ENCODE results near the gene PDE8A. TPM values are rescaled to one million over a fixed set of nuclear protein-coding genes. Genes with fewer than 3 reads are reported as not detected.

PDE8A gene
- total RNA-seq, 2 experiments from 2014 or later: 28.3 to 32.3 TPM

GRCh38 chr15:85034276-85034675, 52.6 kb downstream of the PDE8A start:
- intact Hi-C loops (cut with micrococcal nuclease; ENCODE audit: unreplicated experiment): no loop called here

DNA sequence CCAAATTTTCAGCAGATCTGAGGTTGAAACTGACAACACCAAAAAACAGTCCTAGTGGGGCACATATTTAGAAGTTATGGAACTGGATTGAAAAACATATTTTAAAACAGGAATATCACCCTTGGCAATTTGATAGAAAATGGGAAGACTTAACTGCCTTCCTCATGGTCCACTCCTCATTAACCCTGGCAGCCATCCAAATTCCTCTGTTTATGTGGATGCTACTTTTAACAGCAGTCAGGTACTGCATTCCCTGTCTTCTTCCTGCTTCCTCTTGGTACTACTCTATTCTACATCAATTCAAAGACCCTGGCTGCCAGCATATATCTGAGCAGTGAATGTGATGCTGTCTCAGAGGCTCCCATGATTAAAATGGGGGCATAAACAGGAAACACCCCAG, 54.3 kb downstream of the PDE8A start:
- no peaks in the 10 kb centered on the region for H3K9me3 ChIP-seq (ENCODE audit: low read length)
- H3K36me3 ChIP-seq (ENCODE audit: insufficient read depth, low read length): no peaks in the 10 kb centered on the region
- intact Hi-C loops (cut with micrococcal nuclease; ENCODE audit: unreplicated experiment): no loop called here
- H3K4me2 ChIP-seq (ENCODE audit: low read length): no peak overlapping the region
- ChIA-PET CTCF (ENCODE audit: unreplicated experiment) (no interaction called here), POLR2A (no interaction called here)
- no peaks in the 10 kb centered on the region for H3K4me1 ChIP-seq (ENCODE audit: insufficient read depth, low read length, poor library complexity, severe bottlenecking)
- H3K79me2 ChIP-seq (ENCODE audit: insufficient read depth, low read depth, low read length): no peaks in the 10 kb centered on the region
- BruUV-seq (replicated peaks): no TSS peak
- no peak overlapping the region for H2AFZ ChIP-seq (ENCODE audit: low read length)
- H3K4me3 ChIP-seq (ENCODE audit: low read depth, low read length, poor library complexity, severe bottlenecking): no peak overlapping the region
- H3K27ac ChIP-seq (ENCODE audit: low read depth, low read length, poor library complexity, severe bottlenecking): no peak overlapping the region
- TF ChIP-seq CTCF (conservative IDR thresholded peaks at IDR 0.05; ENCODE audit: low read length) (no peak), EZH2phosphoT487 (IDR thresholded peaks at IDR 0.05; ENCODE audit: borderline replicate concordance, low read depth, low read length) (no peak)
- H3K9me2 ChIP-seq (ENCODE audit: insufficient read depth, low read length): no peaks in the 10 kb centered on the region
- H4K20me1 ChIP-seq (ENCODE audit: insufficient read depth, low read length): no peaks in the 10 kb centered on the region
- no peak for DNase-seq (ENCODE audit: low spot score)

More at GRCh38 chr15:85034276-85034675, 52.6 kb downstream of the PDE8A start:
- POLR2A ChIA-PET: no interaction called here
- Histone ChIP-seq H3K4me2 (ENCODE audit: low read length) (no peak overlapping the region), H3K9me2 (ENCODE audit: insufficient read depth, low read length) (no peaks in the 10 kb centered on the region), H3K9me3 (ENCODE audit: low read length) (no peaks in the 10 kb centered on the region), H3K4me1 (ENCODE audit: insufficient read depth, low read length, poor library complexity, severe bottlenecking) (no peaks in the 10 kb centered on the region), H3K36me3 (ENCODE audit: insufficient read depth, low read length) (no peaks in the 10 kb centered on the region), H4K20me1 (ENCODE audit: insufficient read depth, low read length) (no peaks in the 10 kb centered on the region), H3K27ac (ENCODE audit: low read depth, low read length, poor library complexity, severe bottlenecking) (no peak overlapping the region), H2AFZ (ENCODE audit: low read length) (no peak overlapping the region), H3K79me2 (ENCODE audit: insufficient read depth, low read depth, low read length) (no peaks in the 10 kb centered on the region), H3K4me3 (ENCODE audit: low read depth, low read length, poor library complexity, severe bottlenecking) (no peak overlapping the region)
- no TSS peak for BruUV-seq (replicated peaks)
- no peak for TF ChIP-seq EZH2phosphoT487 (IDR thresholded peaks at IDR 0.05; ENCODE audit: borderline replicate concordance, low read depth, low read length)
- TF ChIP-seq CTCF (conservative IDR thresholded peaks at IDR 0.05; ENCODE audit: low read length): no peak
- no peak for DNase-seq (ENCODE audit: low spot score)
- CTCF ChIA-PET (ENCODE audit: unreplicated experiment): interaction anchor here (0.5 kb wide), 1 partner anchor 249 kb away, joined by 3 read pairs; no protein-coding TSS in a partner anchor

DNA sequence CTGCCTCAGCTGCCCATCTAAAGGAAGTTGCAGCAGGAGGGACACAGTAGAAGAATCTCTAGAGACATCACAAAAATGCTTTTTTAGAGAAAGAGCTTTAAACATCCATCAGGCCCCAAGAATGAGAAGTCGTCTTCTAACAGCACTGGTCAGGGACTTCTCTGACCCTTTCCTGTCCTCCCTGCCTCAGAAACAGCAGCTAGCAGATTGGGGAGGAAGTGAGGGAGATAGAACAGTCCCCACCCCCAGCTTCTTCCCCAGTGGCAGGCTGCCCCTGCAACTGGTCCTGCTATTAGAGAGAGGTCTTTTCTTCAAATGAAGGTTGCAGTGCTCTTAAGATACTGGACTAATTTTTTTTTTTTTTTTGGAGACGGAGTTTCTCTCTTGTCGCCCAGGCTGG, 55.1 kb downstream of the PDE8A start:
- Histone ChIP-seq H3K4me1 (ENCODE audit: insufficient read depth, low read length, poor library complexity, severe bottlenecking) (no peaks in the 10 kb centered on the region), H3K4me3 (ENCODE audit: low read depth, low read length, poor library complexity, severe bottlenecking) (no peak overlapping the region), H3K27ac (ENCODE audit: low read depth, low read length, poor library complexity, severe bottlenecking) (no peak overlapping the region), H3K9me2 (ENCODE audit: insufficient read depth, low read length) (no peaks in the 10 kb centered on the region), H4K20me1 (ENCODE audit: insufficient read depth, low read length) (no peaks in the 10 kb centered on the region), H3K79me2 (ENCODE audit: insufficient read depth, low read depth, low read length) (no peaks in the 10 kb centered on the region), H2AFZ (ENCODE audit: low read length) (no peak overlapping the region), H3K36me3 (ENCODE audit: insufficient read depth, low read length) (no peaks in the 10 kb centered on the region), H3K4me2 (ENCODE audit: low read length) (no peak overlapping the region), H3K9me3 (ENCODE audit: low read length) (no peaks in the 10 kb centered on the region)
- no peak for DNase-seq (ENCODE audit: low spot score)
- TF ChIP-seq EZH2phosphoT487 (IDR thresholded peaks at IDR 0.05; ENCODE audit: borderline replicate concordance, low read depth, low read length) (no peak), CTCF (conservative IDR thresholded peaks at IDR 0.05; ENCODE audit: low read length) (no peak)
- ChIA-PET POLR2A (no interaction called here), CTCF (ENCODE audit: unreplicated experiment) (no interaction called here)
- intact Hi-C loops (cut with micrococcal nuclease; ENCODE audit: unreplicated experiment): no loop called here
- BruUV-seq (replicated peaks): no TSS peak
